ENCODE measurements around the gene PPP1R9A.

The PPP1R9A gene

DNA sequence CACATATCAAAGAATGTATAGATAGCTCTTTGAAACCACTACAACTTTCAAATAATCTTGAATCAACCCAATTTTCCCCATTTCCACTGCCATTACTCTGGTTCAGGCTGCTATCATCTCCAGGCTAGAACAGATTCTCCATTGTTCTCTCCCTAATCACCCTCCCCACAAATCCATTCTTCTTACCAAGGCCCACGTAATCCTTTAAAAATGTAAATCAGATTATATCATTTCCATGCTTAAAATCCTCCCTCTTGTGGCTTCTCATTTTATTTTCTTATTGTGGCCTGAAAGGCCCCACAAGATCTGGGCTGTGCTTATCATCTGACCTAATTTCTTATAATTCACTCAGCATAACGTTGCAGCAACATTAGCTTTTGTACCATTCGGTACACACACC, 420.0 kb downstream of the PPP1R9A start:
- DNase-seq, result no peak

DNA sequence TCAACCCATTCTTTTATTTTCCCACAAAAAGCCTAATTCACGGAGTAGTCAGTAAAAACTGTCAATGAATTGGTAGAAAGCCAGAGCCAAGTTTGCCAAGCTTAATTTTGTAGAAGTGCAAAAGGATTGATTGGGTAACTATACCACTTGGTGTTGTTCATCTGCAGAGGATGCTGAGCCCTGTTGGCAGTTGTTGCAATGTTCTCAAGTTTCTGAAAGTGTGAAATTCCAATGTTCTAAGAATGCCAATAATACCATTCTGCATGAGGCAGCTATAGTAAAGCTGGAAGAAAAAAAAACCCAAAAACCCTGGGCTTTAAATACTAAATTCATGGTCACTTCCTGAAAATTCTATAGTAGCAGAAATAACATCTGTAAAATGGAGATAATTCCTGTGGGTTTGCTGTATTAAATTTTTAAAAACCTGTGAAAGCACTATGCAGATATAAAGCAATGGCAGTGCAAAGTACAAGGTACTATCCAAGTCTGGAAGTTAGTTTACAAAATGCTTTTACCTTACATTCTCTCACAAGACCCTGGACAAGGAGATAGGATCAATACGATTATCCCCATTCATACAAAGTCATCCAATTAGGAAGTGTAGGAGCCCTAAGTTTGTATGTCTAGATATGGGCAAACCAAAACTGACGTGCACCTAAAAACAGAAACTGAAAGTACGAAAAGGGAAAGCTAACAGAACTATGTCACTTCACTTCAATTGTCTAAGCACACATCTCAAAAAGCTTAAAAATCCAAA, 423.0 kb downstream of the PPP1R9A start:
- no peak for DNase-seq

DNA sequence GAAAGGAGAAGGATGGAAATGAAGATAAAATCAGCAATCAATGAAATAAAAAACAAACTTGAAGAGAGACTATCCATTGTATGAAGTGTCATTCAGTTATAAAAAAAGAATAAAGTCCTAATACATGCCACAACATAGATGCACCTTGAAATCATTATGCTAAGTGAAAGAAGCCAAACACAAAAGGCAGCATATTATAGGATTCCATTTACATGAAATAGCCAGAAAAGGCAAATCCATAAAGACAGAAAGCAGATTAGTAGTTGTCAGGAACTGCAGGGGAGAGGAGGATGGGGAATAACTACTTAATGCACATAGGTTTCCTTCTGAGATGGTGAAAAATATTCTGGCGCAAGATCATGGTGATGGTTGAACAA, 423.6 kb downstream of the PPP1R9A start:
- no peak for DNase-seq

DNA sequence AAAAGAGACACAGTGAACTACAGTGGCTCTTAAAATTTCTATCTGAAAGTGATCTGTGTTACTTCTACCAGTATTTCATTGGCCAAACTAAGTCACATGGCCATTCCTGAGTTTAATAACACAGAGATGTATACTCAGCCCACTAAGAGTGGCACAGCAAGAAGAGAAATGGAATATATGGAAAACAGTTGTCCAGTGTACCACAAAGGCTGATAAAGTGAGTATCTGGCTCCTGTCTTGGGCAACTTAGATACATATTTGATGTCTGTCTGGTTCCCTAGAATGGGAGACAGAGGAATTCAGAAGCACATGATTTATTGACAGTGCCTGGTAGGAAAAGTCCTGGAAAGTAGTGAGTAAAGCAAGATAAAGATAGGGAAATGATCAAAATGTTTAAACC, 427.1 kb downstream of the PPP1R9A start:
- no peak for DNase-seq

DNA sequence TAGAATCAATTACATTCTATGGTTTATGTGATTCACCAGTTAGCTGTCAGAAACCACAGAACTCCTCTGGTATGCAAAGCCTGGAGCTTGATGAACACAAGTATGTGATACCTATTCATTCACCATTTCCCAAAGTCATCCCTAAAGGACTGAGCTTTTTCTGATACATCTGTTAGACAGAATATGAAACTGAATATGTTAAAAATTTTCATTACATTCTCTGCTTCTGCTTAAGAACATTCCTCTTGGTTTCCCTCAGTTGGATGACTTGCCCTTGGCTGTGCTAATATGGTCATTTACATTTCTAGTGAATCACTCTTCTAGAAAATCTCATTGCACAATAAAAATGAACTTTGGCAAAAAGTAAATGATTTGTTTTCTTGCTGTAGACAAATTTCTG, 427.7 kb downstream of the PPP1R9A start:
- no peak for DNase-seq

DNA sequence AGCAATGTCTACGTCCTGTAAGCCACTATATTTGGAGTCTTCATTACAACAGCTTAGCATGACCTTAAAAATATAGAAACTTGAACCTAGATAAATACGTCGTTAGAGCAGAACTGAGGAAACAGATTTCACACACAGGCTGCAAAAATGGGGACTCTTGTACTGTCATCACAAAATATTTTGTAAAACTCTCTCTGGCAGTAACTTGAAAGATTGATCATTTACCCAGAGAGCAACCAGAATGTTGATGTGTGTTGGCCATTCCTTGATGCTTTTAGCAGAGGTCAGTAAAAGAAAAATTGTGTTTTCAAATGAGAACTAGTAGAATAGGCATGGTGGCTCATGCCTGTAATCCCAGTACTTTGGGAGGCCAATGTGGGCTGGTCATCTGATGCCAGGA, 431.4 kb downstream of the PPP1R9A start:
- DNase-seq, result no peak

DNA sequence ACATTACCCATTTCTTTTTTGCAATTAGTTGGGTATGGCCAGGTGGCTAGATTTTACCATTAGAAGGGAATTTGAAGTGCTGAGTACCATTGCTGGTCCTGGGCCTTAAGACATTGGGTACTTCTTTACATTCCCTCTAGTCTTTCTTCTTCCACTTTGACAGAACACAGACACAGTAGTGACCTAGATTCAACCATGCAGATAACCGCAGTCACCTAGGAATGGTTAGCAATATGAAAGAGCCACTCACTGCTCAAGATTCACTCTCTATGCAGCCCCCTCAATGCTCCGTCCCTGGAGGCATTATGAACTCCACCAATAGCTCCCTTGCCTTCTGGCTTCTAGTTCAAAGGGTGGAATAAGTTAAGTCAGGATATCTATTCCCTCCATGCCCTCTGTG, 433.1 kb downstream of the PPP1R9A start:
- DNase-seq, result no peak

DNA sequence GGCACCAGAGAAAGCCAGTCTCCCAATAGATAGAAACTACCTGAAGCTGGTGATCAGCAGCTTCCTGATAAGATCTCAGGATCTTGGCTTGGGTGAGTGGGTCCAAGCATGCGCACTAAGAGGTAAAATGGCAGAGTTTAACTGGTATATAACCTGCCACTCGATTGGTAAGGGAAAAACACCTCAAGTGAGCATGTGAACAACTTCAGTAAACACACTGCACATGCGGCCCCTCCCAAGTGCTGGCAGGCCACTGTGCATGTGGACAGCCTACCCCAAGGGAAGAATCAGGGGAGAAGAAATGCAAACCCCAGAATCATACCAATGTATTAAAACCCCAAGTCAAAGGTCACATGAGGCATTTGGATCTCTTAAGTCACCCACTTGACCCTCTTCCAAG, 434.6 kb downstream of the PPP1R9A start:
- DNase-seq, result no peak

DNA sequence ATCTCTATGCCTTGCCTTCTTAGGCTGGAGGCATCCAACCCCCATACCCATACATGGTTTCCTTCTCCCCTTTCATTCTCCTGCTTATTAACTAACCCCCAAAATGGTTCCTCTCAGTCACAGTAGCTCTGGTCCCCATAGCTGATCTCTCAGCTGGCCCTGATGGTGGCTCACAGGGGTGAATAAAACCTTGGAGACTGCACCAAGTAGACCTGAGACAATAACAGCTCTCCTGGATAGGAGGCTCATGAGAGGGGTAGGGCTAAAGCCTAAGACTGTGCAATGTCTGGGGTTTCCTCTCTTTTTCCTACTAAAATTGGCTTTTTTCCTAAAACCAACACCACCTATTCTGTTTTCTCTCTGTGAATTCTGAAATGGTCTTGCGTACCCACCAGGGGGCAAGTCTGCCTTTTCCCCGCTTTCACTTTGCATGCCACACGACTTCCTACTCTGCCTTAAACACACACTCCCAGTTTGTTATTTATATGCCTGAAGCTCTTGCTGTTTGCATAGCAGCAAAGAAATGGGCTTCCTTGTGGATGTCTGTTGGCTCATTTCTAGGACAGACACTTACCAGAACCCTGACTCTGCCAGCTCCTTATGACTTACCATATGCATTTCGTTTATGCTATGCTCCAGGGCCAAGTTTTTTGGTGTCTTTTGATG, 435.4 kb downstream of the PPP1R9A start:
- DNase-seq, result no peak
